ENCODE results near the gene DUSP22.

DNA sequence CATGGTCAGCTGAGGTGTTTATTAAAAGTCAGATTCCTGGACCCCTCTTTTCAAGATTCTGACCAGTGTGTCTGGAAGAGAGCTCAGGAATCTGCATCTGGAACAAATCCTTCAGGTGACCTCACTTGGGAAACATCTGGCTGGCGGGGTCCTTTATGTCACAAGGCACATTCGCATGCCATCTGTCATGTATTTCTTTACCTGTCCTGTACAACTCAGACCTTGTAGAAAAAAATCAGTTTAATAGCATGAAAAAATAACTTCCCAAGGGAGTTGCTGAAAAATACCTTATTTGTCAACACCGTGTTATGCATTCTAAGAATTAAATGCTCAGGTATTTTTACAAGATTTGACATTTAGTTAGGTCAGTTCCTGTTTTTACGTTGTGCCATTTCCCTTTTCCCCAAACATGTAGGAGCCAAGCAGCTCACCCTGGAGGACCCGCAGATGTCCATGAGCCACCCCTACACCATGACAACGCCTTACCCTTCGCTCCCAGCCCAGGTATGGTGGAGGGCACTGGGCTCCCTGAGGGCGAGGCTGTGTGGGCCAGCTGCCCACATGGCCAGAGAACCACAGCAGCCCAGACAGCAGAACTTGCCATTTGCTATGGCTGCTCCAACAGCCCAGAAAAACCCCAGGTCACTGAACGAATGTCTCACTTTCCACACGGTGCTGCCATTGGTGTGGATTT, 103.3 kb downstream of the DUSP22 start:
- TF ChIP-seq CSDC2 (CRISPR knock-in tag; IDR thresholded peaks at IDR 0.05) (no peak), ZFP30 (CRISPR knock-in tag; IDR thresholded peaks at IDR 0.05) (no peak), ZNF8 (CRISPR knock-in tag; IDR thresholded peaks at IDR 0.05) (no peak), BACH2 (CRISPR knock-in tag; IDR thresholded peaks at IDR 0.05; ENCODE audit: borderline replicate concordance) (no peak), GLIS3 (CRISPR knock-in tag; IDR thresholded peaks at IDR 0.05) (no peak), RARB (CRISPR knock-in tag; IDR thresholded peaks at IDR 0.05) (no peak), SNAI2 (CRISPR knock-in tag; IDR thresholded peaks at IDR 0.05) (no peak), ZNF70 (CRISPR knock-in tag; IDR thresholded peaks at IDR 0.05) (no peak)
- TF ChIP-seq, protein P1, sequence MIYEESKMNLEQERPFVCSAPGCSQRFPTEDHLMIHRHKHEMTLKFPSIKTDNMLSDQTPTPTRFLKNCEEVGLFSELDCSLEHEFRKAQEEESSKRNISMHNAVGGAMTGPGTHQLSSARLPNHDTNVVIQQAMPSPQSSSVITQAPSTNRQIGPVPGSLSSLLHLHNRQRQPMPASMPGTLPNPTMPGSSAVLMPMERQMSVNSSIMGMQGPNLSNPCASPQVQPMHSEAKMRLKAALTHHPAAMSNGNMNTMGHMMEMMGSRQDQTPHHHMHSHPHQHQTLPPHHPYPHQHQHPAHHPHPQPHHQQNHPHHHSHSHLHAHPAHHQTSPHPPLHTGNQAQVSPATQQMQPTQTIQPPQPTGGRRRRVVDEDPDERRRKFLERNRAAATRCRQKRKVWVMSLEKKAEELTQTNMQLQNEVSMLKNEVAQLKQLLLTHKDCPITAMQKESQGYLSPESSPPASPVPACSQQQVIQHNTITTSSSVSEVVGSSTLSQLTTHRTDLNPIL (CRISPR knock-in tag; IDR thresholded peaks at IDR 0.05; ENCODE audit: low read depth) = no peak
- TF ChIP-seq, protein P2, sequence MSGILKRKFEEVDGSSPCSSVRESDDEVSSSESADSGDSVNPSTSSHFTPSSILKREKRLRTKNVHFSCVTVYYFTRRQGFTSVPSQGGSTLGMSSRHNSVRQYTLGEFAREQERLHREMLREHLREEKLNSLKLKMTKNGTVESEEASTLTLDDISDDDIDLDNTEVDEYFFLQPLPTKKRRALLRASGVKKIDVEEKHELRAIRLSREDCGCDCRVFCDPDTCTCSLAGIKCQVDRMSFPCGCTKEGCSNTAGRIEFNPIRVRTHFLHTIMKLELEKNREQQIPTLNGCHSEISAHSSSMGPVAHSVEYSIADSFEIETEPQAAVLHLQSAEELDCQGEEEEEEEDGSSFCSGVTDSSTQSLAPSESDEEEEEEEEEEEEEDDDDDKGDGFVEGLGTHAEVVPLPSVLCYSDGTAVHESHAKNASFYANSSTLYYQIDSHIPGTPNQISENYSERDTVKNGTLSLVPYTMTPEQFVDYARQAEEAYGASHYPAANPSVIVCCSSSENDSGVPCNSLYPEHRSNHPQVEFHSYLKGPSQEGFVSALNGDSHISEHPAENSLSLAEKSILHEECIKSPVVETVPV (CRISPR knock-in tag; IDR thresholded peaks at IDR 0.05) = no peak
- TF ChIP-seq, protein P3, sequence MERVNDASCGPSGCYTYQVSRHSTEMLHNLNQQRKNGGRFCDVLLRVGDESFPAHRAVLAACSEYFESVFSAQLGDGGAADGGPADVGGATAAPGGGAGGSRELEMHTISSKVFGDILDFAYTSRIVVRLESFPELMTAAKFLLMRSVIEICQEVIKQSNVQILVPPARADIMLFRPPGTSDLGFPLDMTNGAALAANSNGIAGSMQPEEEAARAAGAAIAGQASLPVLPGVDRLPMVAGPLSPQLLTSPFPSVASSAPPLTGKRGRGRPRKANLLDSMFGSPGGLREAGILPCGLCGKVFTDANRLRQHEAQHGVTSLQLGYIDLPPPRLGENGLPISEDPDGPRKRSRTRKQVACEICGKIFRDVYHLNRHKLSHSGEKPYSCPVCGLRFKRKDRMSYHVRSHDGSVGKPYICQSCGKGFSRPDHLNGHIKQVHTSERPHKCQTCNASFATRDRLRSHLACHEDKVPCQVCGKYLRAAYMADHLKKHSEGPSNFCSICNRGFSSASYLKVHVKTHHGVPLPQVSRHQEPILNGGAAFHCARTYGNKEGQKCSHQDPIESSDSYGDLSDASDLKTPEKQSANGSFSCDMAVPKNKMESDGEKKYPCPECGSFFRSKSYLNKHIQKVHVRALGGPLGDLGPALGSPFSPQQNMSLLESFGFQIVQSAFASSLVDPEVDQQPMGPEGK (CRISPR knock-in tag; IDR thresholded peaks at IDR 0.05; ENCODE audit: borderline replicate concordance) = no peak
- TF ChIP-seq, protein P4, sequence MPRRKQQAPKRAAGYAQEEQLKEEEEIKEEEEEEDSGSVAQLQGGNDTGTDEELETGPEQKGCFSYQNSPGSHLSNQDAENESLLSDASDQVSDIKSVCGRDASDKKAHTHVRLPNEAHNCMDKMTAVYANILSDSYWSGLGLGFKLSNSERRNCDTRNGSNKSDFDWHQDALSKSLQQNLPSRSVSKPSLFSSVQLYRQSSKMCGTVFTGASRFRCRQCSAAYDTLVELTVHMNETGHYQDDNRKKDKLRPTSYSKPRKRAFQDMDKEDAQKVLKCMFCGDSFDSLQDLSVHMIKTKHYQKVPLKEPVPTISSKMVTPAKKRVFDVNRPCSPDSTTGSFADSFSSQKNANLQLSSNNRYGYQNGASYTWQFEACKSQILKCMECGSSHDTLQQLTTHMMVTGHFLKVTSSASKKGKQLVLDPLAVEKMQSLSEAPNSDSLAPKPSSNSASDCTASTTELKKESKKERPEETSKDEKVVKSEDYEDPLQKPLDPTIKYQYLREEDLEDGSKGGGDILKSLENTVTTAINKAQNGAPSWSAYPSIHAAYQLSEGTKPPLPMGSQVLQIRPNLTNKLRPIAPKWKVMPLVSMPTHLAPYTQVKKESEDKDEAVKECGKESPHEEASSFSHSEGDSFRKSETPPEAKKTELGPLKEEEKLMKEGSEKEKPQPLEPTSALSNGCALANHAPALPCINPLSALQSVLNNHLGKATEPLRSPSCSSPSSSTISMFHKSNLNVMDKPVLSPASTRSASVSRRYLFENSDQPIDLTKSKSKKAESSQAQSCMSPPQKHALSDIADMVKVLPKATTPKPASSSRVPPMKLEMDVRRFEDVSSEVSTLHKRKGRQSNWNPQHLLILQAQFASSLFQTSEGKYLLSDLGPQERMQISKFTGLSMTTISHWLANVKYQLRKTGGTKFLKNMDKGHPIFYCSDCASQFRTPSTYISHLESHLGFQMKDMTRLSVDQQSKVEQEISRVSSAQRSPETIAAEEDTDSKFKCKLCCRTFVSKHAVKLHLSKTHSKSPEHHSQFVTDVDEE (CRISPR knock-in tag; IDR thresholded peaks at IDR 0.05) = no peak
- TF ChIP-seq, protein P5, sequence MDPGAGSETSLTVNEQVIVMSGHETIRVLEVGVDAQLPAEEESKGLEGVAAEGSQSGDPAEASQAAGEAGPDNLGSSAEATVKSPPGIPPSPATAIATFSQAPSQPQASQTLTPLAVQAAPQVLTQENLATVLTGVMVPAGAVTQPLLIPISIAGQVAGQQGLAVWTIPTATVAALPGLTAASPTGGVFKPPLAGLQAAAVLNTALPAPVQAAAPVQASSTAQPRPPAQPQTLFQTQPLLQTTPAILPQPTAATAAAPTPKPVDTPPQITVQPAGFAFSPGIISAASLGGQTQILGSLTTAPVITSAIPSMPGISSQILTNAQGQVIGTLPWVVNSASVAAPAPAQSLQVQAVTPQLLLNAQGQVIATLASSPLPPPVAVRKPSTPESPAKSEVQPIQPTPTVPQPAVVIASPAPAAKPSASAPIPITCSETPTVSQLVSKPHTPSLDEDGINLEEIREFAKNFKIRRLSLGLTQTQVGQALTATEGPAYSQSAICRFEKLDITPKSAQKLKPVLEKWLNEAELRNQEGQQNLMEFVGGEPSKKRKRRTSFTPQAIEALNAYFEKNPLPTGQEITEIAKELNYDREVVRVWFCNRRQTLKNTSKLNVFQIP (CRISPR knock-in tag; IDR thresholded peaks at IDR 0.05; ENCODE audit: borderline replicate concordance, low read depth) = no peak
